Epidermal melanocyte (primary cell): ENCODE data around the gene AP1S3.
A peak's percentile ranks its signal among the peaks of the same experiment; 100 is the strongest.

ENCODE experiments used
- DNase-seq: peaks from one replicate; pipeline ENCODE4 v3.0.0; 2011; ENCODE audit warnings: low spot score; ENCODE audit not compliant: insufficient read length

Gene AP1S3

GRCh38 chr2:223760838-223761502 lies 76.4 kb downstream of the AP1S3 start:
- DNase-seq = no peak

- no peak for DNase-seq
Measured at GRCh38 chr2:223759569-223760430, 77.6 kb downstream of the AP1S3 start.

GRCh38 chr2:223758131-223758840 lies 79.1 kb downstream of the AP1S3 start:
- no peak for DNase-seq

GRCh38 chr2:223753940-223754339 lies 83.4 kb downstream of the AP1S3 start:
- no peak for DNase-seq

GRCh38 chr2:223751012-223751411 lies 86.4 kb downstream of the AP1S3 start:
- no peak for DNase-seq

- no peak for DNase-seq
Measured at GRCh38 chr2:223747392-223748042, 89.9 kb downstream of the AP1S3 start.

GRCh38 chr2:223746611-223747010 lies 90.8 kb downstream of the AP1S3 start:
- DNase-seq = no peak

- DNase-seq = no peak
Measured at GRCh38 chr2:223744580-223744979, 92.8 kb downstream of the AP1S3 start.

- no peak for DNase-seq
Measured at GRCh38 chr2:223740679-223741078, 96.7 kb downstream of the AP1S3 start.

- no peak for DNase-seq
Measured at GRCh38 chr2:223737207-223737606, 100.2 kb downstream of the AP1S3 start.

- DNase-seq = no peak
Measured at GRCh38 chr2:223736488-223736887, 100.9 kb downstream of the AP1S3 start.

GRCh38 chr2:223735659-223736244 lies 101.6 kb downstream of the AP1S3 start:
- no peak for DNase-seq

- no peak for DNase-seq
Measured at GRCh38 chr2:223735035-223735640, 102.2 kb downstream of the AP1S3 start.

GRCh38 chr2:223734346-223734745 lies 103.0 kb downstream of the AP1S3 start:
- no peak for DNase-seq

GRCh38 chr2:223732346-223732745 lies 105.0 kb downstream of the AP1S3 start:
- DNase-seq = no peak

- DNase-seq = no peak
Measured at GRCh38 chr2:223731503-223731902, 105.9 kb downstream of the AP1S3 start.

GRCh38 chr2:223729781-223730180 lies 107.6 kb downstream of the AP1S3 start:
- DNase-seq = no peak

GRCh38 chr2:223727562-223727961 lies 109.8 kb downstream of the AP1S3 start:
- no peak for DNase-seq

- DNase-seq = no peak
Measured at GRCh38 chr2:223725986-223726970, 111.1 kb downstream of the AP1S3 start.

- DNase-seq = peak; percentile 83
Measured at GRCh38 chr2:223725494-223725893, 111.9 kb downstream of the AP1S3 start.
